Suprapubic skin (tissue), 4 donors: ENCODE data around the gene LMNTD2. TPM values are rescaled to one million over a fixed set of nuclear protein-coding genes. Genes with fewer than 3 reads are reported as not detected.
A peak's percentile ranks its signal among the peaks of the same experiment; 100 is the strongest.

Source experiments
- DNase-seq, 2 donors: peaks; one replicate each; pipeline ENCODE4 v3.0.0-alpha.2; 2019; ENCODE audit warnings: low spot score in 2 of 2
- H3K27ac ChIP-seq: fragments of 200-600 bp; sonication (generic); one replicate; pipeline ENCODE4 v1.5.1; 2019
- H3K27me3 ChIP-seq: fragments of 200-600 bp; sonication (generic); one replicate; pipeline ENCODE4 v1.5.1; 2019
- H3K36me3 ChIP-seq: fragments of 200-600 bp; sonication (generic); one replicate; pipeline ENCODE4 v1.5.1; 2019
- H3K4me1 ChIP-seq: fragments of 200-600 bp; sonication (generic); one replicate; pipeline ENCODE4 v1.5.1; 2019
- H3K4me3 ChIP-seq: fragments of 200-600 bp; sonication (generic); one replicate; pipeline ENCODE4 v1.5.1; 2019; ENCODE audit warnings: mild to moderate bottlenecking
- H3K9me3 ChIP-seq: fragments of 200-600 bp; sonication (generic); one replicate; pipeline ENCODE4 v1.5.1; 2019
- CTCF ChIP-seq, 2 donors: fragments of 200-600 bp in 1 of 2; fragments of 450-650 bp in 1 of 2; sonication (generic) in 1 of 2; IDR thresholded peaks; one replicate each; pipeline ENCODE4 v1.5.1; 2016 to 2019; ENCODE audit warnings: antibody characterized with exemption in 2 of 2, mild to moderate bottlenecking in 1 of 2, moderate library complexity in 1 of 2
- EP300 ChIP-seq: sonication (generic); formaldehyde crosslinking; IDR thresholded peaks from one replicate; pipeline ENCODE4 v1.6.1; 2017; ENCODE audit warnings: antibody characterized with exemption
- POLR2A ChIP-seq, 2 donors: fragments of 450-650 bp; IDR thresholded peaks; one replicate each; pipeline ENCODE4 v1.6.1; 2017; ENCODE audit warnings: antibody characterized with exemption in 2 of 2, mild to moderate bottlenecking in 2 of 2, moderate library complexity in 2 of 2
- POLR2AphosphoS5 ChIP-seq, 3 donors: sonication (generic); formaldehyde crosslinking; IDR thresholded peaks; one replicate each; pipeline ENCODE4 v1.6.1; 2017; ENCODE audit warnings: antibody characterized with exemption in 3 of 3
- WGBS: methylation state at CpG from one replicate; pipeline ENCODE4 v1.1.5; 2018; 5-methylcytosine and 5-hydroxymethylcytosine counted together
- total RNA-seq, 4 donors: library from RNA; depleted of rRNA; stranded (reverse); fragments of >200 nt; gene quantifications; one replicate each; pipeline ENCODE4 v1.1.0, GENCODE V29; 2016

The LMNTD2 gene
- total RNA-seq, 4 donors from 2014 or later, result 6.3 to 17.8 (median 8.7) TPM

- Histone ChIP-seq H3K36me3 (no peaks in the 10 kb centered on the region), H3K9me3 (no peaks in the 10 kb centered on the region), H3K27ac (peak overlapping the region; percentile 91), H3K4me1 (peaks cover 57% of the 10 kb centered on the region), H3K27me3 (no peaks in the 10 kb centered on the region), H3K4me3 (peak overlapping the region; percentile 76)
- peak; percentile 67 to 75 for DNase-seq
- TF ChIP-seq EP300, result no peak
- no peak for TF ChIP-seq CTCF (IDR thresholded peaks at IDR 0.05)
- no peak for TF ChIP-seq POLR2A (IDR thresholded peaks at IDR 0.05)
- no peak for TF ChIP-seq POLR2AphosphoS5 (IDR thresholded peaks at IDR 0.05)
- 93% methylated on average over 4 of the region's 18 CpGs for WGBS
These were observed 6.6 kb upstream of the LMNTD2 start for GRCh38 chr11:567011-567628.

- no peak for DNase-seq
- H3K9me3 ChIP-seq, result no peaks in the 10 kb centered on the region
- 76% methylated on average over 8 of the region's 12 CpGs for WGBS
- H3K27ac ChIP-seq, result no peak overlapping the region
- no peak overlapping the region for H3K4me3 ChIP-seq
- TF ChIP-seq POLR2A (IDR thresholded peaks at IDR 0.05) (no peak), EP300 (no peak)
- H3K4me1 ChIP-seq, result peaks cover 68% of the 10 kb centered on the region
- no peaks in the 10 kb centered on the region for H3K27me3 ChIP-seq
- no peaks in the 10 kb centered on the region for H3K36me3 ChIP-seq
These were observed 5.5 kb upstream of the LMNTD2 start for GRCh38 chr11:565921-566509.

GRCh38 chr11:563812-564578 lies 3.5 kb upstream of the LMNTD2 start:
- Histone ChIP-seq H3K9me3 (no peaks in the 10 kb centered on the region), H3K4me1 (peaks cover 72% of the 10 kb centered on the region), H3K4me3 (no peak overlapping the region), H3K27ac (peak overlapping the region; percentile 42), H3K36me3 (no peaks in the 10 kb centered on the region), H3K27me3 (no peaks in the 10 kb centered on the region)
- no peak for TF ChIP-seq CTCF (IDR thresholded peaks at IDR 0.05)
- no peak for TF ChIP-seq POLR2AphosphoS5 (IDR thresholded peaks at IDR 0.05)
- TF ChIP-seq EP300, result no peak
- no peak for TF ChIP-seq POLR2A (IDR thresholded peaks at IDR 0.05)
- peak in 1 of 2 donors; percentile 76 for DNase-seq
- WGBS, result 69% methylated on average over 4 of the region's 12 CpGs

GRCh38 chr11:563066-563811 lies 2.7 kb upstream of the LMNTD2 start:
- no peaks in the 10 kb centered on the region for H3K9me3 ChIP-seq
- H3K4me3 ChIP-seq, result no peak overlapping the region
- H3K36me3 ChIP-seq, result no peaks in the 10 kb centered on the region
- TF ChIP-seq POLR2A (IDR thresholded peaks at IDR 0.05) (no peak), CTCF (IDR thresholded peaks at IDR 0.05) (no peak), POLR2AphosphoS5 (IDR thresholded peaks at IDR 0.05) (no peak), EP300 (no peak)
- H3K27ac ChIP-seq, result peak overlapping the region; percentile 42
- H3K4me1 ChIP-seq, result peaks cover 69% of the 10 kb centered on the region
- H3K27me3 ChIP-seq, result no peaks in the 10 kb centered on the region
- no peak for DNase-seq
- 82% methylated on average over 4 of the region's 18 CpGs for WGBS

GRCh38 chr11:562046-562645 lies 1.6 kb upstream of the LMNTD2 start:
- peak overlapping the region; percentile 86 for H3K4me3 ChIP-seq

More at GRCh38 chr11:562046-562645, 1.6 kb upstream of the LMNTD2 start:
- H3K9me3 ChIP-seq, result no peaks in the 10 kb centered on the region
- WGBS, result no CpG with 5 or more reads among the region's 29 CpGs
- H3K36me3 ChIP-seq, result no peaks in the 10 kb centered on the region
- H3K27me3 ChIP-seq, result peaks cover 3% of the 10 kb centered on the region
- TF ChIP-seq CTCF (IDR thresholded peaks at IDR 0.05), result no peak
- no peak for TF ChIP-seq POLR2AphosphoS5 (IDR thresholded peaks at IDR 0.05)
- TF ChIP-seq EP300, result no peak
- no peak for TF ChIP-seq POLR2A (IDR thresholded peaks at IDR 0.05)
- H3K4me1 ChIP-seq, result peaks cover 58% of the 10 kb centered on the region
- DNase-seq, result no peak
- peak overlapping the region; percentile 89 for H3K27ac ChIP-seq
